ENCODE measurements around the gene COL1A1. TPM values are rescaled to one million over a fixed set of nuclear protein-coding genes. Genes with fewer than 3 reads are reported as not detected.

Gene COL1A1
- polyA plus RNA-seq, 3 donors = 388 to 763 (median 498) TPM

DNA sequence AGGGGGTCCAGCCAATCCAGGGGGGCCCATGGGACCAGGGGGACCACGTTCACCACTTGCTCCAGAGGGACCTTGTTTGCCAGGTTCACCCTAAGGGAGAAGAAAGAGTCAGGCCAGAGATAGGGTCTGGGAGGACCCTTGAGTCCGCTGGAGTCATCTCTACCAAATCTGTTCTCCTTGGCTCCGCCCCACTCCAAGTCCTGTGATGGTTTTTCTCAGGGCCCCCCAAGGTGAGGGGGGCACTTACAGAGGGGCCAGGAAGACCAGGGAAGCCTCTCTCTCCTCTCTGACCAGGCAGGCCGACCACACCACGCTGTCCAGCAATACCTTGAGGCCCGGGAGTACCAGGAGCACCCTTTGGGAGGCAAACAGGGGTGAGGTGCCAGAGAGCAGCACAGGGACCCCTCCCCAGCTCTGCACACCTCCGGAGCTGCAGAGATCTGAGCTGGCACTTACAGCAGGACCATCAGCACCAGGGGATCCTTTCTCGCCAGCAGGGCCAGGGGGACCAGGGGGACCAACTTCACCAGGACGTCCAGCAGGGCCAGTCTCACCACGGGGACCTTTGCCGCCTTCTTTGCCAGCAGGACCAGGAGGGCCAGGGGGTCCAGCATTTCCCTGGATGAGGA lies 12.4 kb downstream of the COL1A1 start:
- DNase-seq = no peak

DNA sequence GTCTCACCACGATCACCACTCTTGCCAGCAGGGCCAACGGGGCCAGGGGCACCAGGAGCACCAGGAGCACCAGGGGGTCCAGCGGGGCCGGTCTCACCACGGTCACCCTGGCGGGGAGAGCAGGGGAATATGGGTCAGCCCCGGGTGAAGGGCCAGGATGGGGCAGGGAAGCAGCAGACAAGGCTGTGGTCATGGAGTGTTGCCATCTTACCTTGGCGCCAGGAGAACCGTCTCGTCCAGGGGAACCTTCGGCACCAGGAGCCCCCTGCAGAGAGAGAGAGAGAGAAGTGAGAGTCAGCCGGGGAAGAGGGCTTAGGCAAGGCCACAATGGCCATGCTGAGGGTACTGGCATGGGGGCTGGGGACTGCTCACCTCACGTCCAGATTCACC lies 12.9 kb downstream of the COL1A1 start:
- DNase-seq = no peak

DNA sequence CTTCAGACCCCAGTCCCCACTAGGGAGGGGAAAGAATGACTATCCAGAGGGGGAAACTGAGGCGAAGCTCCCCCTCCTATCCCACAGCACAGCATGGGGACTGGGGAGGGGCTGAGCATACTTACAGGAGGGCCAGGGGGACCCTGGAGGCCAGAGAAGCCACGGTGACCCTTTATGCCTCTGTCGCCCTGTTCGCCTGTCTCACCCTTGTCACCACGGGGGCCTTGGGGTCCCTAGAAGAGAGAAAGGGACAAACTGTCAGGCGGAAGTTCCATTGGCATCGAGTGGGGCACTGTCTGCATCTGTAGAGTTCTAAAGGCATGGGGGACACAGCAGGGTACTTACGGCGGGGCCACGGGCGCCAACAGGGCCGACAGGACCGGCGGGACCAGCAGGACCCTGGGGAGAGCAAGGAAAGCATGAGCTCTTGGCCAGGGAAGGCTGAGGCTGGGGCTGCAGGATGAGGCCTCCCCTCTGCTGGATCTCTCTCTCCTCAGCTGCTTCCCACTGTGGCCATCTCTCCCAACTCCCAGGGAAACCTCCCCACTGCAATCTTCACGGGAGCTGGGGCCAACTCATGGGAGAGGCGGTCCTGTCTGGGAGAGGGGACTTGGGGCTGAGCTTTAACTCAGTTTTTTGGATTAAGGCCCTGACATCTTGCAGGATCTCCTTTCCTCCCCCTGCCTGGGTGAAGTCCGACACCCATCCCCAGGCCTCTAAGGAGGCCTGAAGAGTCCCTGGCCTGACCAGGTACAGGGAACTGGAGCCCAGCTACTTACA lies 13.5 kb downstream of the COL1A1 start:
- DNase-seq = no peak

DNA sequence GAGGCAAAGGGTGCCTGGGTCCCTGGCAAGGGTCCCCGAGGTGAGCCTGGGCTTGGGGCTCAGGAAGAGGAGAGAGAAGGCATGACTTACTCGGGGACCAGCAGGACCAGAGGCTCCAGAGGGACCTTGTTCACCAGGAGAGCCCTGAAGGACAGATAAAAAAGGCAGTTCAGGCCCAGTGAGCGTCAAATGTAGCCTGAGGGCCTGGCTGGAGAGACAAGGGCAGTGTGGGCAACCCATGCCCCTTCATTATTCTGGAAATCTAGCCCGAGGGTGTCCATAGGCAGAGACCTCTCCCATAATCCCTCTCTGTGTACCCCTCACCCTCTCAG lies 14.1 kb downstream of the COL1A1 start:
- DNase-seq = no peak

DNA sequence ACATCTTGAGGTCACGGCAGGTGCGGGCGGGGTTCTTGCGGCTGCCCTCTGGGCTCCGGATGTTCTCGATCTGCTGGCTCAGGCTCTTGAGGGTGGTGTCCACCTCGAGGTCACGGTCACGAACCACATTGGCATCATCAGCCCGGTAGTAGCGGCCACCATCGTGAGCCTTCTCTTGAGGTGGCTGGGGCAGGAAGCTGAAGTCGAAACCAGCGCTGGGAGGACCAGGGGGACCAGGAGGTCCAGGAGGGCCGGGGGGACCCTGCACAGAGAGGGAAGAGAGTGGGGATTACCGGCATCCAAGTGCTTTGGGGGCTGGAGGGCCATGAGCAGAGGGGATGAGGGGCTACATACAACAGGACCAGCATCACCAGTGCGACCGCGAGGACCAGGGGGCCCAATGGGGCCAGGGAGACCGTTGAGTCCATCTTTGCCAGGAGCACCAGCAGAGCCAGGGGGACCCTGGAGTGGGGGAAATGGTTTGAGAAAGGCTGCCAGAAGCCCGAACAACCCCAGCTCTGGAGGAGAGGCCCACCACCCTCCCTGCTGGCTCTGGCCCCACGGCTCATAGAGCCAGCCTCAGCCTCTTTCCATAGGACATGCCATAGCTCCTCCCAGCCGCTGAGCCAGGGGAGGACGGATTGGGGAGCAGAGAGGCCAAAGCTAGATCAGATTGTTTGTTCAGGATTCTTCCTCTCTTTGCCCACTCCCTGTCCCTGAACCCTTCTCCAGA lies 14.6 kb downstream of the COL1A1 start:
- DNase-seq = no peak

DNA sequence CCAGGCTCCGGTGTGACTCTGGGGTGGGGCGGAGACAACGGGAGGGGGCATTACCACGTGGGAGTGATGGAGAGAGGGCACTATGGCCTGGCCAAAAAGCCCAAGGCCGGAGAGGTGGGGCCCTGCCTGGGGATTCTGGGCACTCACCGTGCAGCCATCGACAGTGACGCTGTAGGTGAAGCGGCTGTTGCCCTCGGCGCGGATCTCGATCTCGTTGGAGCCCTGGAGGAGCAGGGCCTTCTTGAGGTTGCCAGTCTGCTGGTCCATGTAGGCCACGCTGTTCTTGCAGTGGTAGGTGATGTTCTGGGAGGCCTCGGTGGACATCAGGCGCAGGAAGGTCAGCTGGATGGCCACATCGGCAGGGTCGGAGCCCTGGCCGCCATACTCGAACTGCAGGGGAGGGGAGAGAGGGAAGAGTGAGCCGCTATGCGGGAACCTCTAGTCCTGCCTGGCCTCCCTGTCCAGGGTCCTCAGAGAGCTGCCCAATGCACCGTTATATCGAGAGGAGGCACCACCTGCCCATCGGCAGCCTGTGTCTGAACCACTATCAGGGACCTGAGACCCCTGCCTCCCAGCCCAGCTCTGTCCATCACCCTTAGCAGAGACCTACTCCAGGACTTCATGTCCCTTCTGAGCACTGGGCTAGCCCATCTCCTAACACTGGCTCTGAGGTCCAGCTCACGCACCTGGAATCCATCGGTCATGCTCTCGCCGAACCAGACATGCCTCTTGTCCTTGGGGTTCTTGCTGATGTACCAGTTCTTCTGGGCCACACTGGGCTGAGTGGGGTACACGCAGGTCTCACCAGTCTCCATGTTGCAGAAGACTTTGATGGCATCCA lies 15.6 kb downstream of the COL1A1 start:
- no peak for DNase-seq

DNA sequence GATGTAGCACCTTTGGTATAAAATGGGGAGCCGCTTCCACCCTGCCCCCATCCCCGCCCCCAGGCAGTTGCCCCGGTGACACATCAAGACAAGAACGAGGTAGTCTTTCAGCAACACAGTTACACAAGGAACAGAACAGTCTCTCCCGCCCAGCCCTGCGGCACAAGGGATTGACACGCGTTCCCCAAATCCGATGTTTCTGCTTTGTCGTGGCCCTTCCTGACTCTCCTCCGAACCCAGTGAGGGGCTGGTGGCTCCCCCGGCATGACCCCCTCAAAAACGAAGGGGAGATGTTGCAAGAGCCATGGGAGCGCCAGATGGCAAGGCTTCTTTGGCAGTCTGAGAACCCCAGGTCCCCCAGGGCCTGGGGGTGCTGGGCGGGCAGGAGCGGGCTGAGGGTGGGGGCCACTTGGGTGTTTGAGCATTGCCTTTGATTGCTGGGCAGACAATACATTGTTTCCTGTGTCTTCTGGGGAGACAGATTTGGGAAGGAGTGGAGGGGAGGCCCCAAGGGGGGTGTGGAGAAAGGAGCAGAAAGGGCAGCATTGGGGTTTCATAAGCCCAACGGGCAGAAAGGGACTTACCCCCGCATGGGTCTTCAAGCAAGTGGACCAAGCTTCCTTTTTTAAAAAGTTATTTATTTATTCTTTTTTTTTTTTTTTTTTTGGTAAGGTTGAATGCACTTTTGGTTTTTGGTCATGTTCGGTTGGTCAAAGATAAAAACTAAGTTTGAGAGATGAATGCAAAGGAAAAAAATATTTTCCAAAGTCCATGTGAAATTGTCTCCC lies 16.6 kb downstream of the COL1A1 start:
- DNase-seq = no peak

DNA sequence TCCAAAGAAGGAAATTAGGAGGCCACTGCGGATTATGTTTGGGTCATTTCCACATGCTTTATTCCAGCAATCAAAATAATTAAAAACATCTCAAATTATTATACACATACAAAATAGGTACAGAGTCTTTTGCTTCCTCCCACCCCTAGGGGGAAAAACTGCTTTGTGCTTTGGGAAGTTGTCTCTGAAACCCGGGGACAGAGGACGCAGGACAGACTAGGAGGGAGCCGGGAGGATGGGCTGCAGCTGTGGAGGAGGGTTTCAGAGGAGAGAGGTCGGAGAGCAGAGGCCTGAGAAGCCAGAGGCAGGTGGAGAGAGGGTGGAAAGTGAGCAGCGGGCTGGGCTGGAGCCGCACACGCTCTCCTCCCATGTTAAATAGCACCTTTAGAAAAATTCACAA lies 17.4 kb downstream of the COL1A1 start:
- no peak for DNase-seq

DNA sequence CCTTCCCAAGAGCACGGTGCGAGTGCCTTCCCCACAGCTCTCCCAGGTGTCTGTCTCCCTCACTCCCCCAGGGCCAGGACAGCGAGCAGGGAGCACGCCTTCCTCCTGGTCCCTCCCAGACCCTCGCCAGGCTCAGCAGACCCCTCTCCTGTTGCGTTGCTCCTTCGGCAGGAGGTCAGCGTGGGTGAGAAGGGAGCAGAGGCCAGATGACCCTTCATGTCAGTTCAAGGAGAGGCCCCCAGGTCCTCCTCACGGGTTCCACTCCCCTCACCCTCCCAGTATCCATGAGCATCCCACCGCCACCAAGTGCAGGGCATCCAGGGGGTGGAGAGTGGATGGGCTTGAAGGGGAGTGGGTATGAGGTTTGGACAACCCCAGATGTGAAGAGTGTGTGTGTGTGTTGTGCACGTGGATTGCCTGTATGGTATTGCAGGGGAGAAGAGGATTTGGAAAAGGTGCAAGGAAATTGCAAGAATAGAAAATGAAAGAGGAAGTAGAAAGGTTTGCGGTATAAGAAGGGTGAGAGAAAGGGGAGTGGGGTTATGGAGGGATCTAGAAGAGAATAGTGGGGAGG lies 17.9 kb downstream of the COL1A1 start:
- DNase-seq = no peak

DNA sequence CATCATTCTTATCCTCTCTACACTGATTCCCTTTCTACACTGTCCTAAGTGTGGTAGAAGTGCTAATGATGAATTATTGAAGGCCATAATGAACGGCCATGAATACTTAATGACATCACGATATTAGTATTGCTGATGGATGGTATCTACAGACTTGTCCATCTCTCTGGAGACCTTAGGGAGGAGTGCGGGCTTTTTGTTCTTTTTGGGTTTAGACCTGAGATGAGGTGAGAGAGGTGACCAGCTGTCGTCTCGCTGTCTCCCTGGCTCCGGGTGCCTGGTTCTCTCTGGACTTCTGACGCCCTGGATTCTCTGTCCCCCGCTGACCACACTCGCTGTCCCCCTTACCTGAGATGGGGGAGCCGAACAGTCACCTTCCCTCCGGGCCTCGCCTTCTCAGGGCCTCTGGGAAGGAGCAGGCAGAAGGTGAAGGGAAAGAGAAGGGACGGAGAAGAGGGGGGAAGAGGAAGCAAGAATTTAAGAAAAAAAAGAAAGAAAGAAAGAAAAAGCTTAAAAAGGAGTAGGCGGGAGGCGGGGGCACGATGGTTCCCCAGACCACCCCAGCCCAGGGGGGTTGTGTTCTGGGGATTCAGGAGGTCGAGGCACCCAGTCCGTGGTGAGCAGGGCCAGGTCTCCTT lies 18.5 kb downstream of the COL1A1 start:
- DNase-seq = no peak

DNA sequence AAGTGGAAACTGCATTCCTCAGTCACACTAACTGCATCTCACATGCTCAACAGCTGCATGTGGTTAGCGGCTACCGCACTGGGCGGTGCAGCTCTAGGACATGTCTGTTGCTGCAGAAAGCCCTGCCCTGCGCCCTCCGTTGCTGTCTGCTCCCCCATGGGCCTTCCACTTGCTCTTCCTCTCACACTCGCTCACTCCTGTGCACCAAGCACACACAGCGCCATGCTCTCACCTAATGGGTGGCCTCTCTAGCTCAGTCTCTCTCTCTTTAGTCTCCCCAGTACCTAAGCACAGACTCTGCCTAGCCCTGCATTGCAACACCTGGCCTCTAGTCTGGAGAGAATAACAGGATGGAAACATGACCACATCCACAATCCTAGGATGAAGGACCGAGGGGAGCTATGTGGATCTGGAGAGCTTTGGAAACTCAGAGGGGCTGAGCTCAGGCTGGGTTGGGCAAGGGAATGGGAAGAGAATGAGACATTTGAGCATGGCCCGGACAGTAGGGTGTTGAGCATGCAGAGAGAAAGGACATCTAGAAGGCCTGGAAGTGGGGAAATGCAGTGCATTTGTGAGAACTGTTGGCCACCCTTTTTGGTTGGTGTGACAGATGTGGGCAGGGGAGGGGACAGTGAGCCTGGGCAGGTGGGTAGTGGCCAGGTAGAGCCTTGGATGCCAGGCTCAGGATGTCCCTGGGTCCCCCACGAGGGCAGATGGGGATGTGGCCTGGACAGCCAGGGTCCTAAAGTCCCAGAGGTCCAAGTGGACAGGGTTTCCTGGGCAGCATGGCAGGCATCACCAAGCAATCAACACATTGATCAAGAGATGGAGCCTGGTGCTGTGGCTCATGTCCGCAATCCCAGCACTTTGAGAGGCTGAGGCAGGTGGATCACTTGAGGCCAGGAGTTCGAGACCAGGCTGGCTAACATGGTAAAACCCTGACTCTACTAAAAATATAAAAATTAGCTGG lies 19.6 kb downstream of the COL1A1 start:
- no peak for DNase-seq

DNA sequence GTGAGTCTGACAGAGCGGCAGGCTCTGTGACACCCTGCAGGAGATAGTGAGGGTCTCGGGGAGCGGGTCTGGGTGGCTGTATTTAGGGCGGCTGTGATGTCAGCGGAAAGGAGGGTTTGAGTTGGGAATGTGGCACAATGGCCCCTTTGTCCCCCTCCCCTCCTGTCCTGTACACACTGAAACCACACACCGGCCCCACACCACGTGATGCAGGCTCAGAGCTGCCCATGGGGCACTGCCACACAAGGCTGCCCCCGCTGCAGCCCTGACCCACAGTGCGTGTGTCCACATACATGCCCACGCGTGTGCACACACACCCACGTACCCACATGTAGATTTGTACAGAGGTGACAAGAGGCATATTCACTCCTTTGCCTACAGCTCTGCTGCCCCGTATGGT lies 20.3 kb downstream of the COL1A1 start:
- DNase-seq = no peak

DNA sequence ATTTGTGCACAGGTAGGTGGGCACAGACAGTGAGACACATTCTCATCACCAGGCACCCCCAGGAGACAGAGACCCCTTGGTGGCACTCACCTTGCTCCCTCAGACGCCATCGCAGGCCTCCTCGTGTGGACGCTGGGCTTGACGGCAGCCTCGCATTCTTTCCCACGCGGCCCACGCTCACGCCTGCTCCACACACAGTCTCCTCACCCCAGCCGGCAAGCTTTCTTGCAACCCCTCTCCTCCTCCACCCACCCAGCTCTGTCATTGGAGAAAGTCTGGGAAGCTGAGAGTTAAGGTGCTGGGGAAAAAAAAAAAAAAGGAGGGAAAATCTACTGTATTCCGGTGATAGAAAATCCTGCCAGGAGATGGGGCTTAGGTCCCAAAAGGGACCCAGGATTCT lies 20.8 kb downstream of the COL1A1 start:
- DNase-seq = no peak

DNA sequence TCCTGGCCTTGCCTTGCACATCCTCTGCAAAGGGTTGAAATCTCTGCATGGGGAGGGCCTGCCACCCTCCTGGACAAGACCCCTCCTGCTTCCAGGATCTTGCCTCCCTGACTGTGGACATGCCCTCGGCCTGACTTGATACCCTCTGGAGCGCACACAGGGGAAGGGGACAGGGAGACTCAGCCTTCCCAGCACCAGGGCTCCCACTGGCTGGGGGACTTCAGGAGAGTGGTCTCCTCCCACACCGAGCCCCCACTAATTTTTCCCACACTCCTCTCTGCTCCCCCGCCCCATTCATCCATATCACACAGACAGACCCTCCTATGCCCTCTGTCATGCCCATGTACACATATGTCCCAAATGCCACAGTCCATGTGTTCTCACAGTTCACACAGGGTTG lies 21.3 kb downstream of the COL1A1 start:
- no peak for DNase-seq

DNA sequence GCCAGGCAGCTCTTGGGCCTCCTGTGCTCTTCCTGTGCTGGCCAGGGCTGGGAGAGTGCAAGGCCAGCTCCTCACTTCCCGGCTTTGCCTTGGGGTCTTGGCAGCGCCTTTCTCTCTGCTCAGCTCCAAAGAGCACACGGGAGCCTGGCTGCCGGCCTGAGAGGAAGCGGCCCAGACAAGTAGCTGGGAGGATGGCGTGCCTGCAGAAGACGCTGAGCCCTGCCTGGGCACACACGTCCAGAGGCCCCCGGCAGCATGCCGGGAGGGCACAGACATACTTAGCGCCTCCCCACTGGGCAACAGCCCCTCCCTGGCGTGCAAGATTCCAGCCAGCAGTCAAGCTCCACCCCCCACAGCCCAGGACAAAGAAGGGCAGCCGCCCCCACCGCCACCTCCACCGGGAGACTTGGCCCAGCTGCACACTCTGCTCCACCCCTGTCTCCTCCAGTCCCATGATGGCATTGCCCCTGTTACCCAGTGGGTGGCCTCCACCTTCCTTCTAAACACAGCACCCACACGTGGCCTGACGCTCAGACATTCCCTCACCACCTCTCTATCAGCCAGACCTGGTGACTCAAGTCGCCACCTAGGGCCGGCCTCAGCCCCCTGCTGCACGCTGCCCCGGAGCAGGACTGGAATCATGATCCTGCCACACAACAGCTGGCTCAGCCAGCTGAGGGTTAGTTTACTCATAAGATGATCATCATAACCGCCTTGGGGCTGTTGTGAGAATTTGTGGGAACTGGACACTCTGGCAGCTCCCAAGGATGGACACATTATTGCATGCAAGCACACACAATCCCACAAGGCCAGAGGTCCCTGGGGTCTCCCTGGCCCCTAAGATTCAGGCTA lies 23.2 kb downstream of the COL1A1 start:
- DNase-seq = no peak

DNA sequence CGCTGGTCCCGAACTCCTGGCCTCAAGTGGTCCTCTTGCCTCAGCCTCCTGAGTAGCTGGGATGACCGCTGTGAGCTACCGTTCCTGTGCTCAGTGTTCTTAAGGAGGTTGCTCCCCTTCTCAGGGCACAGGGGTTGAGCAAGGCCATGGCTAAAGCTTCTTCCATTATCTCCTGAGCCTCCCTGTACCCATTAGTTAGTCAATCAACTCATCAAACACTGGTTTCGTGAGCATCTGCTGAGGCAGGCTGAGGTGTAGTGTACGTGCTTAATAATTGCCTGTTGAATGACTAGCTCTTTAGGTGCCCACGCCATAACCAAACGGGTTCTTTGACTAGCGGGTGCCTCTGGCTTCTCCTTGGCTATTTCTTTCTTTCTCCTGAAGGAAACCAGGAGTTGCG lies 24.0 kb downstream of the COL1A1 start:
- no peak for DNase-seq

DNA sequence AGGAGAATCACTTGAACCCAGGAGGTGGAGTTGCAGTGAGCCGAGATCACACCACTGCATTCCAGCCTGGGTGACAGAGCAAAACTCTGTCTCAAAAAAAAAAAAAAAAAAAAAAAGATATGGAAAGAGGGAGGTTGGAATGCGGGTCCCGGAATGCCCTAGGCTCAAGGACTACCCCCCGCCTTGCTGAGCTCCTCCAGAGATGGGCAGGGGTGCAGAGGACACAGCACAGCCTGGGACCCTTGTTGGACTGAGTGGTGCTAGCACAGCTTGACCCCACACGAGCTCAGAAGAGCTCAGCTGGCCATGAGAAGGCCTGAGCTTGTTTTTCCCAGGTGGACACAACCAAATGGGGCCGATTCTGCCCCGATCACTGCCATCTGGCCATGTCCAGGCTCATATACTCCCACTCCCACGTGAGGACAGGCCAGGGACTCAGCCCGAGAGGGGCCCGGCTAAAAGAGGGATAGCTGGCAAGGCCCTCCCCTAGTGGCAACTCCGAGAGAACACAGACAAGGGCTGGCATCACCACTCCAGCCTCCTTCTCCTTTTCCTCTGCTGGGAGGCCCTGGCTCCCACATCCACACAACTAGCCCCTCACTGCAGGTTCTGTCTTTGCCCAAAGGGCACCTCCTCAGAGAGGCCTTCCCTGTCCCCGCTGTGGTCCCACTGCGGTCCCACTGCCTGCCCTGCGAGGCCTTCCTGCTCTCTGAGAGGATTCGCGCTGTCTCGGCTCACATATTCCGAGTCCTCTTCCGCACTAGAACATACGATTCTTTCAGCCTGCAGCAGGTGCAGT lies 24.7 kb downstream of the COL1A1 start:
- DNase-seq = no peak

Measured in renal pelvis (tissue), 4 donors.